Measurements from ENCODE around the gene ZNF484.
"Not testable (repeated sequence)": the region's sequence is repeated elsewhere in the genome, so short reads cannot be mapped to it uniquely, and the experiment has no call there.

ZNF484 gene

DNA sequence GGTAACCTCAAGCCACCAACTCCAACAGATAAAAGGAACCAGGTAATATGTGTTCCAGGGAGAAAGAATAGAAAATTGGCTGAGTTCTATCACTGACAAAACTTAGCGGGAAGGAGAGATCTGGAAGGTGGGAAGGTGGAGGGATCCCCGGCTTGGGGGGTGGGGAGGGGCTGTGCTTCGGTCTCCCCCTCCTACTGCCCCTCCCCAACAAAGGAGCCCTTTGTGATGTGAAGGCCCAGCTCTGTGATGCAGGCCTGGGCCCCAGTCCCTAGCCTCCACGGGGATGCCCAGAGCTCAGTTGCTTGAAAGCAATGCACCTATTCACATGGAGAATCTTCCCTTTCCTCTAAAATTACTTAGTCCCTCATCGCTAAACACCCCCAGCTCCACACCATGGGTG is 4.4 kb upstream of the ZNF484 start:
- Mint-ChIP-seq H3K9me3 (peaks cover 6% of the 10 kb centered on the region), H3K27me3 (ENCODE audit: low read depth, poor library complexity) (peaks cover 6% of the 10 kb centered on the region), H3K4me1 (peaks cover 16% of the 10 kb centered on the region), H3K36me3 (ENCODE audit: low read depth) (no peaks in the 10 kb centered on the region), H3K27ac (no peak overlapping the region), H3K4me3 (no peak overlapping the region)
- no peak for DNase-seq
- TF ChIP-seq, protein P1, sequence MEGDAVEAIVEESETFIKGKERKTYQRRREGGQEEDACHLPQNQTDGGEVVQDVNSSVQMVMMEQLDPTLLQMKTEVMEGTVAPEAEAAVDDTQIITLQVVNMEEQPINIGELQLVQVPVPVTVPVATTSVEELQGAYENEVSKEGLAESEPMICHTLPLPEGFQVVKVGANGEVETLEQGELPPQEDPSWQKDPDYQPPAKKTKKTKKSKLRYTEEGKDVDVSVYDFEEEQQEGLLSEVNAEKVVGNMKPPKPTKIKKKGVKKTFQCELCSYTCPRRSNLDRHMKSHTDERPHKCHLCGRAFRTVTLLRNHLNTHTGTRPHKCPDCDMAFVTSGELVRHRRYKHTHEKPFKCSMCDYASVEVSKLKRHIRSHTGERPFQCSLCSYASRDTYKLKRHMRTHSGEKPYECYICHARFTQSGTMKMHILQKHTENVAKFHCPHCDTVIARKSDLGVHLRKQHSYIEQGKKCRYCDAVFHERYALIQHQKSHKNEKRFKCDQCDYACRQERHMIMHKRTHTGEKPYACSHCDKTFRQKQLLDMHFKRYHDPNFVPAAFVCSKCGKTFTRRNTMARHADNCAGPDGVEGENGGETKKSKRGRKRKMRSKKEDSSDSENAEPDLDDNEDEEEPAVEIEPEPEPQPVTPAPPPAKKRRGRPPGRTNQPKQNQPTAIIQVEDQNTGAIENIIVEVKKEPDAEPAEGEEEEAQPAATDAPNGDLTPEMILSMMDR (IDR thresholded peaks at IDR 0.05): no peak

DNA sequence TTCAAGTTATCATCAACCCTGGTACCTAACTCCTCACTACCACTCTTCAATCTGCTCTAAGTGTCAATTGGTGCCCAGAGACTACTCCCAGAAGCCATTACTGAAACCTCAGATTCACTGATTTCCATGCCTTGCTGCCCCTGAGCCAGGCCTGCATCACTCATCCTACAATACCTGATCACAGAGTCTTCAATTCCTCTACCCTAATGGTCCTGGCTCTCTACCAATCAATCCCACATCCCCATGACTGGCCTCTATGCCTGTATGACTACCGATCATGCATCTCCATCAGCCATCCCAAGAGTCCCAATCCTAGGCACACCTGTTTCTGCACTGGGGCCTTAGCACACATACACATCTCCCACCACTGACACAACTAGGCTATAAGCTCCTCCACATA is 2.5 kb downstream of the ZNF484 start:
- Mint-ChIP-seq H3K36me3 (ENCODE audit: low read depth) (peaks cover 34% of the 10 kb centered on the region), H3K27ac (no peak overlapping the region), H3K9me3 (peaks cover 6% of the 10 kb centered on the region), H3K4me3 (peak overlapping the region; percentile 95), H3K27me3 (ENCODE audit: low read depth, poor library complexity) (peaks cover under 1% of the 10 kb centered on the region), H3K4me1 (peaks cover 35% of the 10 kb centered on the region)
- no peak for DNase-seq
- TF ChIP-seq, protein P1 (IDR thresholded peaks at IDR 0.05): no peak

DNA sequence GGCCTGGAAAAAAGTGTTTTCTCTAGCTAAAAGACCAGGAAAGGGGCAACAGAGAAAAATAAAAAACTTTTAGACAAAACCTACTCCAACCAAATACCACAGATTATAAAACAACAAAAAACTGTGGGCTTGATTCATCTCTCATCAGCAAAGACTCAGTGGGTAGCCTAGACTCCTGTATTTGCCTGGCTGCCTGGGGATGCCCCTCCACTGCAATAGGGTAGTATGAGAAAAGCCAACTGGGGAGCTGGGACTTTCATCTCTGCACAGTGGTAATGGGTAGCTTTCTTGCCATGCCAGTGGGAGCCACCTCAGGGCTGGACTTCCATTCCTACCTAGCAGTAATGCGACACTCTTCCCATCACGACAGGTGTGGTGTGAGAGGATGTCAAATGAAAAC is 7.5 kb downstream of the ZNF484 start:
- TF ChIP-seq, protein P1 (IDR thresholded peaks at IDR 0.05): no peak
- Mint-ChIP-seq H3K9me3 (peaks cover 17% of the 10 kb centered on the region), H3K27ac (no peak overlapping the region)

DNA sequence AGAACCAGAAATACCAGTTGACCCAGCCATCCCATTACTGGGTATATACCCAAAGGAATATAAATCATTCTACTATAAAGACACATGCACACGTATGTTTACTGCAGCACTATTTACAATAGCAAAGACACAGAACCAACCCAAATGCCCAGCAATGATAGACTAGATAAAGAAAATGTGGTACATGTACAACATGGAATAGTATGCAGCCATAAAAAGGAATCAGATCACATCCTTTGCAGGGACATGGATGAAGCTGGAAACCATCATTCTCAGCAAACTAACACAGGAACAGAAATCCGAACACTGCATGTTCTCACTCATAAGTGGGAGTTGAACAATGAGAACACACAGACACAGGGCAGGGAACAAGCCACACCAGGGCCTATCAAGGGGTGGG is 11.2 kb downstream of the ZNF484 start:
- not testable (repeated sequence) for H3K4me3 Mint-ChIP-seq; DNase-seq; H3K4me1 Mint-ChIP-seq; H3K27ac Mint-ChIP-seq; H3K27me3 Mint-ChIP-seq (ENCODE audit: low read depth, poor library complexity)
- Mint-ChIP-seq H3K36me3 (ENCODE audit: low read depth) (peaks cover 89% of the 10 kb centered on the region), H3K9me3 (peaks cover 18% of the 10 kb centered on the region)

More for the DNA sequence above, 7.5 kb downstream of the ZNF484 start:
- DNase-seq: no peak
- Mint-ChIP-seq H3K36me3 (ENCODE audit: low read depth) (peaks cover 72% of the 10 kb centered on the region), H3K4me3 (no peak overlapping the region), H3K4me1 (peaks cover 14% of the 10 kb centered on the region), H3K27me3 (ENCODE audit: low read depth, poor library complexity) (no peaks in the 10 kb centered on the region)

DNA sequence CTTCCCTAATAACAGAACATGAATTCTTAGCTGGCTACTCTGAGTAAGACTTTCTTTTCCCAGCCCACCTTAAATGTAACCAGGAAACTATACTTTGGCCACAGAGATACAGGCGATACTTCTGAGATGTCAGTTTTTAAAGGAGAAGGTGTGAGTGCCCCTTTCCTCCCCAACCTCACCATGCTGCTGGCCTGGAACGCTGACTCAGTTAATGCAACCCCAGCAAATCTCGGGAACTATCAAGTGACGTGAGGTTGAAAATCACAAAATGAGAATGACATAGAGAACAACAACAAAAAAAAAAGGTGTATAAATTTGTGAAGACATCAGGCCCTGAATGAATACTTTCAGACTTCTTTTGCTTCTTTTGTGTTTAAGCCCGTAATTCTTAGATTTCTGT is 13.7 kb downstream of the ZNF484 start:
- H3K36me3 Mint-ChIP-seq (ENCODE audit: low read depth): peaks cover 92% of the 10 kb centered on the region
- TF ChIP-seq, protein P1 (IDR thresholded peaks at IDR 0.05): no peak
- no peak for DNase-seq
- H3K4me3 Mint-ChIP-seq: no peak overlapping the region
- H3K9me3 Mint-ChIP-seq: peaks cover 39% of the 10 kb centered on the region
- H3K27ac Mint-ChIP-seq: peak overlapping the region; percentile 62
- no peaks in the 10 kb centered on the region for H3K27me3 Mint-ChIP-seq (ENCODE audit: low read depth, poor library complexity)
- H3K4me1 Mint-ChIP-seq: peaks cover 6% of the 10 kb centered on the region

DNA sequence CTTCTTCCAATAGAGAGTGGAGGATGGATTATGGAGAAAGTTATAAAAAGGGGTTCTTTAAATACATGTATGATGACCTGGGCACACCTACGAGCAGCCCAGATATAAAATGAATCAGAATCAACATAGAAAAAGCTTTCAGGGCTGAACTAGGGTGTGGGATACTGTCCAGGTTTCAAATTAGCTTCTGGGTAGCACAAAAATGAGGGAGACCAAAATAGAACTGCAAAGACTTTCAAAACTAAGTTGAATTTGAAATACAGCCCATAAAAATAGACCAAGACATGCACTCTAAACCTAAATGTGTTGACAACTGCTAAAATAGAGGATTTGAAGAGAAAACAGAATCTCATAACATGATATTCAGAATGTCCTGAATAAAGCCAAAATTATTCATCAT is 17.0 kb downstream of the ZNF484 start:
- H3K4me1 Mint-ChIP-seq: no peaks in the 10 kb centered on the region
- H3K36me3 Mint-ChIP-seq (ENCODE audit: low read depth): peaks cover 94% of the 10 kb centered on the region
- TF ChIP-seq, protein P1 (IDR thresholded peaks at IDR 0.05): no peak
- no peak overlapping the region for H3K4me3 Mint-ChIP-seq
- no peaks in the 10 kb centered on the region for H3K27me3 Mint-ChIP-seq (ENCODE audit: low read depth, poor library complexity)
- H3K27ac Mint-ChIP-seq: peak overlapping the region; percentile 75
- DNase-seq: no peak
- peaks cover 34% of the 10 kb centered on the region for H3K9me3 Mint-ChIP-seq

All from nephron progenitor cell (in vitro differentiated cells).